Ectodermal cell (in vitro differentiated cells): ENCODE data around the gene FBXL15.

Experiments used
- H3K27ac ChIP-seq: 2 replicates; pipeline ENCODE4 v1.7.0; 2013; ENCODE audit warnings: mild to moderate bottlenecking, low read depth, low read length; ENCODE audit not compliant: insufficient read depth, poor library complexity, severe bottlenecking
- H3K27me3 ChIP-seq: 2 replicates; pipeline ENCODE4 v1.7.0; 2013; ENCODE audit warnings: mild to moderate bottlenecking, low read length; ENCODE audit not compliant: insufficient read depth, control insufficient read depth, poor library complexity, severe bottlenecking
- H3K36me3 ChIP-seq: one replicate; pipeline ENCODE4 v1.7.0; 2013; ENCODE audit warnings: low read length; ENCODE audit not compliant: control insufficient read depth, insufficient read depth
- H3K4me1 ChIP-seq: one replicate; pipeline ENCODE4 v1.7.0; 2013; ENCODE audit warnings: low read length; ENCODE audit not compliant: control insufficient read depth, insufficient read depth
- H3K4me3 ChIP-seq: 2 replicates; pipeline ENCODE4 v1.7.0; 2013; ENCODE audit warnings: low read depth, low read length, control low read depth; ENCODE audit not compliant: insufficient read depth
- H3K9me3 ChIP-seq: 2 replicates; pipeline ENCODE4 v1.7.0; 2013; ENCODE audit warnings: mild to moderate bottlenecking, low read length, moderate library complexity; ENCODE audit not compliant: control insufficient read depth
- WGBS, 2 experiments: methylation state at CpG; one replicate each; pipeline ENCODE4 v1.1.7; 2013; ENCODE audit warnings: missing lambda C conversion rate in 2 of 2; 5-methylcytosine and 5-hydroxymethylcytosine counted together

Gene FBXL15

DNA sequence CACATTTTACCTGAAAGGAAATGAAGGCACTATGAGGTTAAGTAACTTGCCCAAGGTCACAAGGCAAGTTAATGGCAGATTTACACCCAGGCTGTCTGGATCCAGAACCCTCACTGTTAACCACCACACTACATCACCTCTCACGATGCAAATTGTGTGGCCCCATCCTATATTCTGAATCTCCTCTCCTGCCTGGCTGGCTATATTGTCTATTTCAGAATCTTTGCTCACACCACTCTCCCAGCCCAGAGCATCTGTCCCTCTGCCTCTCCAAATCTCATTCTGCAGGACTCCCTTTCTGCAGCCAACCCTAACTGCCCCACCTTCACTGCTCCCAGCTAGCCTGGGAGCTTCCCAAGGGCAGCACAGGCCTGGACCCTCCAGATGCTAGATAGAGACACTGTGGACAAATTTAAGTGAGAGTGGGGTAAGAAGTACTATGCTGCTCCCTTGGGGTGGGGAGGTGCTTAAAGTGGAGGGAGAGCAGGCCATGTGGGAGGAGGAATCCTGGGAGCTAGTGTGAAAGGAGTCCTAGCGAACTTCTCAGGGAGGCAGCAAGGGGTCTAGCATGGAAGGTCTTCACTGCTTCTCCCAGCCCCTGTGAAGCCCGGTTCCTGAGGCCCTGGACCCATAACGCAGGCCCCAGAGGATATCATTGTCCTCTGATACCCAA lies 11.0 kb downstream of the FBXL15 start:
- H3K36me3 ChIP-seq: no peaks in the 10 kb centered on the region
- peak overlapping the region; percentile 76 for H3K4me3 ChIP-seq
- H3K27me3 ChIP-seq: peaks cover 38% of the 10 kb centered on the region
- H3K4me1 ChIP-seq: peaks cover 10% of the 10 kb centered on the region
- H3K27ac ChIP-seq: no peak overlapping the region
- no peaks in the 10 kb centered on the region for H3K9me3 ChIP-seq
- 30 to 31% methylated on average over 4 of the region's 4 CpGs for WGBS, 2 experiments

DNA sequence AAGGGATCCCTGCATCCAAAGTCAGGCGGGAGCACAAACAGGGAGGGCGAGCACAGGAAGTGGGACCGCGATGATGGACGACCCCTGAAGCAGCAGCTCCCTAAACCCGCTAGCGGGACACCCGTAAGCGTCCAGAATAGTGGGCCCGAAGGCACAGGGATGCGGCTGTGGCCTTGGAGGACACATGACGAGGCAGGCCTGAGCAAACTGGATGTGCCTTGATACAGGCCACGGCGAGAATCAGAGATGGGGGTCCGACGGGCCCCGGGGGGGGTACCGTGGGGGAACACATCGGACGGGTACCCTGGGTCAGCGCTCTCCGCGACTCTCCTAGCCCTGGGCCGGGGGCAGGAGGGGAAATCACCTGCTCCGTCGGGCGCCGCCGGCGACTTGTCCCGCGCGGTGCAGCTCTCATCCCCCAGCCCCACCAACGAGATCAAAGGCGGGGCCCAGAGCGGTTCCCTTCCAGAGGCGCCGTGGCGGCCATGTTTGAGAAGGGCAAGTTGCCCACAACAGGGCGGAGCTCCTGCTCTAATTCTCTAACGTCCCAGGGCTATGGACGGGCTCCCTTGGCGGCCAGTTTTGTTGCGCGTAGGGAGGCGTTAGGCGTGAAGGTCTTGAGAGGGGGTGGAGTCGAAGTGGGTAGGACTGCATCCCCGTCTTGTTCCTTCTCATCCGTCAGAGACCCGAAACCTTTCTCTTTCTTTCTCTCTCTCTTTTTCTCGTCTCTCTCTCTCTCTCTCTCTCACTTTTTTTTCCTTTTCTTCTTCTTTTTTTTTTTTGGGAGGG lies 11.7 kb downstream of the FBXL15 start, which contains the start of gene CUEDC2:
Gene CUEDC2, minus strand, starts transcription at position 413 of the 789 bp plus-strand sequence. CDS start 7,386 bp downstream, outside the sequence.
- H3K4me3 ChIP-seq: peak within 1 kb of the TSS; percentile 76
- 1% methylated on average over 52 of the region's 52 CpGs for WGBS, 2 experiments
- H3K27ac ChIP-seq: no peak within 1 kb of the TSS
- no peaks in the 10 kb centered on the region for H3K9me3 ChIP-seq
- H3K4me1 ChIP-seq: peaks cover 10% of the 10 kb centered on the region
- peaks cover 40% of the 10 kb centered on the region for H3K27me3 ChIP-seq
- H3K36me3 ChIP-seq: no peaks in the 10 kb centered on the region

DNA sequence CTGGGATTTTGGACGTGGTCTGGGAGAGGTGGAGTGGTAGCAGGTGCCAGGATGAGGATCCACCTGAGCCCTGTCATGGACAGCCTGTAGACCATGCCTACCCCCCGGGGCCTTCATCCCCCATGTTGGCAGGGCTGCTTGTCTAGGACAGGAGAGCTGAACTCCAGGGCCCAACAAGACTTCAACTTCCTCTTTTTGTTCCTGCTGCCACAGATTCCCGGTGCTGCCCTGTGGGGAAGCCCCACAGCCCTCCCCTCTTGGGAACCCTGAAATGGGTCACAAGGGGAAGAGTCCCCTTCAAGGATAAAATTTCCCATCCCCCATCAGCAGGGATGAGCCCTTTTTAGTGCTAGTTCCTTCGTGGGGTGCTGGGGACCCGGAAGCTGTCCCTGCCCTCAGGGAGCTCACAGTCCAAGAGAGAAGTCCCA lies 13.0 kb downstream of the FBXL15 start:
- Histone ChIP-seq H3K36me3 (no peaks in the 10 kb centered on the region), H3K9me3 (no peaks in the 10 kb centered on the region), H3K4me1 (peaks cover 10% of the 10 kb centered on the region), H3K27ac (no peak overlapping the region), H3K27me3 (peaks cover 40% of the 10 kb centered on the region), H3K4me3 (no peak overlapping the region)
- WGBS, 2 experiments: 70 to 73% methylated on average over 5 of the region's 5 CpGs

DNA sequence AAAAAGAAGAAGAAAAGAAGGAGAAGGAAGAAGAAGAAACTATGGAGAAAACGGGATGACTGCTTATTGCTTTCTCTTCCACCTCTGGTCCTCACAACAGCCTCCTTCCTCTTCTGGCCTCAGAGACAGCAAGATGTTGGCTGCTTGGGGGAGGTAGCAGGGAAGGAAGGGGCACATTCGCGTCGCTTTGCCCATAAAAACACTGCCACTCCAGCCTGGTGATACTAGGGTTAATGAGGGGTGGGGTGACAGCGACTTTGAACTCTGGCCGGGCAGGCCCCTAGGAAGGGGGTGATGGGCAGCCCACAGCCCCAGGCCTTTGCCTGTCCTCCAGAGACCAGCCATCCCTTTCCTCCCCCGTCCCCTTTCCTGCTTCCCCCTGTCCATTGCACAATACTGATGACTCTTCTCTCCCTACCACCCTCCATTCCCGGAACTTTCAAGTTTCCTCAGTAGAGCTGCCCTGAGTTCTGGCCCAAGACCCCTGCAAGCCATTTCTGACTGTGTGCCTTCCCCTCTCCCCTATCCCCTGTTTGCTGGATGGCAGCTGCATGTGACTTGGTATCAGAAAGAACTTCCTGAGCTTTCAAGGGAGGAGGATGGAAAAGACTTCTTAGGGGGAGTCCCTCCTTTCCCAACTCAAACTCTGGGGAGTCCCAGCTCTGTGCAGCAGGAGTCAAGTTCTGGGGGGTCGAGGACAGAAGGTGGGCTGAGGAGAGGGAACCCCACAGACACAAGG lies 13.9 kb downstream of the FBXL15 start:
- H3K36me3 ChIP-seq: no peaks in the 10 kb centered on the region
- no peaks in the 10 kb centered on the region for H3K9me3 ChIP-seq
- no peak overlapping the region for H3K4me3 ChIP-seq
- H3K4me1 ChIP-seq: peaks cover 10% of the 10 kb centered on the region
- peaks cover 40% of the 10 kb centered on the region for H3K27me3 ChIP-seq
- 25 to 26% methylated on average over 9 of the region's 9 CpGs for whole genome bisulfite sequencing, 2 experiments
- no peak overlapping the region for H3K27ac ChIP-seq

DNA sequence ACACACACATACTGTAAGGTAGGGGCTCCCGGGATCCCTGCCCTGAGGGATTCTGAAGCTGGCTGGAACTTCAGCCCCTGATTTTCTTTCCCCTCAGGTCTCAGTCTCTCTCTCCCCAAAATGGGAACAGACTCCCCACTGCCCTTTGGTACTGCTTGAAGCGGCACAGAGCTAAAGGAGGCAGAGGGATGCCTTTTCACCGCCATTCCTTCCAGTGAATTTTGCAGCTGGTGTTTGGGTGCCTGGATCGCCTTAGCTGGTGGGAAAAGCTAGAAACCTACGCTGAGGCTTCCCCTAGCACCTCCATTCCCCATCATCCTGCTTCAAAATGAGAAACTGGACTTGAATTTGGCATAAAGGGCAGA lies 14.5 kb downstream of the FBXL15 start:
- Histone ChIP-seq H3K27me3 (peaks cover 40% of the 10 kb centered on the region), H3K9me3 (no peaks in the 10 kb centered on the region), H3K36me3 (no peaks in the 10 kb centered on the region), H3K27ac (no peak overlapping the region), H3K4me3 (no peak overlapping the region), H3K4me1 (peaks cover 10% of the 10 kb centered on the region)
- 16 to 18% methylated on average over 5 of the region's 5 CpGs for WGBS, 2 experiments

DNA sequence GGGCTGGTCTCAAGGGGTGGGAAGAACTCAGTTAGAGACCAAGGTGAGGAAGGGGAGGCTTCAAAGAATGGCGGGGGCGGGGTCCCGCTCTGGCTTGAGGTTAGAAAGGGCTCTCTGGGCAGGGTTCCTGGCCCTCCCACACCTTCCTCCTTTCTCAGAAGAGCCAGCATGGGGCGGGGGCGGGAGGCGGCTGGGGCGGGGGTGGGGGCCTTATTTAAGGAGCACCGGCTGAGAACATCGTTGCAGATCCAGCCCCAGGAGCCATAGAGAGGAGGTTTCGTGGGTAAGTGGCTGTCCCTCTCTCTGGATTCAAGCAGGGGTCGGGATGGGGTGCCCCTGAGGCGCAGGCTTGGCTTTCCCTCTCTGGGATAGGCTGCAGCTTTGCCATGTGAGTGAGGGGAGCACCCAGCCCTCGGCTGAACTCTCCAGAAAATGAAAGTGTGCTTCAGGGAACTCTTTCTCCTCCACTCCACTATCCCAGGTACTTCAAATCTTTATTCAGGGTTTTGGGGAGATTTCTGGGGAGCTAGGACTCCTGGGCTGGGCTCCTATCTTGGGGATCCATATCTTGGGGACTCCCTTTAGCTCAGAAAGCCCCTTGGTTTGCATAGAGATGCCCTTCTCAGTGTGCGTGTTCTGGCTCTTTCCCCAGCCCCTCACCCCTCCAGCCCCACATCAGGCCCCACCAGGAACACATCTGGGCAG lies 15.0 kb downstream of the FBXL15 start:
- Histone ChIP-seq H3K4me1 (peaks cover 10% of the 10 kb centered on the region), H3K4me3 (no peak overlapping the region), H3K27me3 (peaks cover 40% of the 10 kb centered on the region), H3K36me3 (no peaks in the 10 kb centered on the region), H3K27ac (no peak overlapping the region), H3K9me3 (no peaks in the 10 kb centered on the region)
- 7 to 8% methylated on average over 12 to 14 of the region's 14 CpGs for WGBS, 2 experiments

DNA sequence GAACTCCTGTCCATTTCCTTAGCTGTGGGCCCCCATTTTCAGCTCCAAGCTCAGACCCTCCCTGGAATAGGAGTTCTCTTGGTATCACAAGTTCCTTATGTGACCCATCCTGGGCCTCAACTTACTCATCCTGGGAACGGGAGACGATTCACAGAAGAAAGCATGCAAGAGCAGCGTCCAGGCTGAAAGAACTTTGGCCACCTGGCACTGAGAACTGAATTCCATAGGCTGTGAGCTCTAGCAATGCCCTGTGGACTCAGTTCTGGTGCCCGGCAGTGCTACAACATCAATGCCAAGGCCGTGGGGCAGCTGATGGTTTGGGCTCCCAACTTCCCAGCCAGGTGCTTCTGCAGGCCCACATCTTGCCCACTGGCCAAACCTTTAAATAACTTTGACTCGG lies 15.7 kb downstream of the FBXL15 start:
- no peaks in the 10 kb centered on the region for H3K36me3 ChIP-seq
- peaks cover 9% of the 10 kb centered on the region for H3K4me1 ChIP-seq
- WGBS, 2 experiments: 91 to 92% methylated on average over 6 of the region's 6 CpGs
- no peak overlapping the region for H3K4me3 ChIP-seq
- peaks cover 40% of the 10 kb centered on the region for H3K27me3 ChIP-seq
- H3K9me3 ChIP-seq: no peaks in the 10 kb centered on the region
- H3K27ac ChIP-seq: no peak overlapping the region

DNA sequence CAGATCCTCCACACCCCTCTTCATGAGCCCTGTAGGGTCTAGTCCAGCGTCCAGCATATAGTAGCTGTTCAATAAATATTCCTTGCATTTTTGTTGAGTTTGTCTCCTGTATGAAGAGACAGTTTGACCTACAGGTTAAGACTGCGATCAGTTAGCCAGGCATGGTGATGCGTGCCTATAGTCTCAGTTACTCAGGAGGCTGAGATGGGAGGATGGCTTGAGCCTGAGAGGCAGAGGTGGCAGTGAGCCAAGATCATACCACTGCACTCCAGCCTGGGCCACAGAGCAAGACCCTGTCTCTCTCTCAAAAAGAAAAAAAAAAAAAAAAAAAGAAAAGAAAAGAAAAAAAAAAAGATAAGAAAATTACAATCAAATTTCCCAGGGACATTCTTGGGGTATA lies 16.9 kb downstream of the FBXL15 start:
- Histone ChIP-seq H3K36me3 (no peaks in the 10 kb centered on the region), H3K27me3 (peaks cover 40% of the 10 kb centered on the region), H3K4me1 (peaks cover 6% of the 10 kb centered on the region), H3K4me3 (no peak overlapping the region), H3K27ac (no peak overlapping the region), H3K9me3 (no peaks in the 10 kb centered on the region)
- 94 to 96% methylated on average over 3 of the region's 3 CpGs for WGBS, 2 experiments

DNA sequence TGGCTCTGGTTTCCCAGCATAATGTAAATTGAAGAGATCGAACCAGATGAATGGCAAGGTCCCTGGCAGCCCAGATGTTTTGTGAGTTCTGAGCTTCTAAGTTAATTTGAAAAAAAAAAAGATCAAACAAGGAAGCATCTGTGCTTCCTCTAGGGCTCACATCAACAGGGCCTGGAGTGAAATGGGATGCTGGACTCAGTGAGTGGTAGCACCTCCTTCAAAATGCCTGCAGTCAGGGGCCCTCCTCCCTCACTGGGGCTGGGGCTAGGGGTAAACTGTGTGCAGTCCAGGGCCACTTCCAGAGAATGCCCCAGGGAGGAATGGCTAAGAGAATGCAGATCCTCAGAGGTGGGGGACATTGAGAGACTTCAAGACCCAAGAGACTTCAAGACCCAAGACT lies 17.7 kb downstream of the FBXL15 start:
- peaks cover 33% of the 10 kb centered on the region for H3K27me3 ChIP-seq
- no peaks in the 10 kb centered on the region for H3K9me3 ChIP-seq
- no peak overlapping the region for H3K27ac ChIP-seq
- peaks cover 6% of the 10 kb centered on the region for H3K4me1 ChIP-seq
- H3K4me3 ChIP-seq: no peak overlapping the region
- no peaks in the 10 kb centered on the region for H3K36me3 ChIP-seq
- 80 to 88% methylated on average over 1 of the region's 1 CpG for WGBS, 2 experiments
